Kidney glomerular epithelial cell (primary cell): ENCODE data around the gene LCP1.

Experiments used
- DNase-seq: peaks from one replicate; lab custom pipeline; 2025; lab: John Stamatoyannopoulos, UW

The LCP1 gene

DNA sequence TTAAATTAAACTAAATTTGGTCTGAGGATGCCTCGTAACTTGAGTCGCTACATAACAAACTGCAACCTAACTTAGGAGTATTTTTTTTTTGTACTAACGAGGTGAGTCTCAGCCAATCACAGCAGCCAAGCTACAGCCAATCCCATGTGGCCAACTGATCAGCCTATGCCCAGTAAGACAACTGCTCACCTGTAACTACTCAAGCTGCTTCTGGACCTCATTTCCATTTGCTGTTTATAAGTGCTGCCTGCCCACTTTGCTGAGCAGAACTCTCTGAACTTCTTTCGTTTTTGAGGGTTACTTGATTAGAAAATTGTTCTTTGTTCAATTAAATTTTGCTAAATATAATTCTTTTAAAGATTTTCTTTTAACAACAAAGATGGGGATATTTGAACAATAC lies 81.0 kb downstream of the LCP1 start:
- no peak for DNase-seq

DNA sequence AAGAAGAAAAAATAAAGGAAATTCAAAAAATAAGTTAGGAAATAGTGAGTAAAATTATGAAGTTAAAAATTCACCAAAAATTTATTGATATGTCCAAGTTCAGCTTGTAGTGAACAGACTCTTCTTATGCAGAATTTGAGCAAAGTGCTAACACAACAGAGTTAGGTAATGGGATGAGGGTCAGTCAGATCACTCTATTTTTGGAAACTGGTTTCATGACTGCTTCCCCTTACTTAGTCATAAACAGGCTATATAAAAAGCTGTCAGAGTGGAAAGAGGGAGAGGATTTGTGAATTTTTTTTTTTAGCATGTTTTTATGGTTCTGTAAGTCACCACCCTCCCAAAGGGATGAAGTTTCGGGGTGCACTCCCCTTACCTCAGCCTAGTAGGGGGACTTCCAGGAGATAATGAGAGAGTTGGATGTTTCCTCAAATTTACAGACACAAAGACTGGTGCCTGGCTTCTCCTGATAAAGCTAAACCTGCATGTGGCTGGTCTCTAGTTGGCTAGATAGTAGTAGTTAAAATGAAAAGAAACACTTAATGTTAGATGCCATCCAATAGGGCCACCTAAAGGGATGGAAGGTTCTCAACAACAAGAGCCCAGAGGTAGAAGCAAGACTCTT lies 81.7 kb downstream of the LCP1 start:
- no peak for DNase-seq

DNA sequence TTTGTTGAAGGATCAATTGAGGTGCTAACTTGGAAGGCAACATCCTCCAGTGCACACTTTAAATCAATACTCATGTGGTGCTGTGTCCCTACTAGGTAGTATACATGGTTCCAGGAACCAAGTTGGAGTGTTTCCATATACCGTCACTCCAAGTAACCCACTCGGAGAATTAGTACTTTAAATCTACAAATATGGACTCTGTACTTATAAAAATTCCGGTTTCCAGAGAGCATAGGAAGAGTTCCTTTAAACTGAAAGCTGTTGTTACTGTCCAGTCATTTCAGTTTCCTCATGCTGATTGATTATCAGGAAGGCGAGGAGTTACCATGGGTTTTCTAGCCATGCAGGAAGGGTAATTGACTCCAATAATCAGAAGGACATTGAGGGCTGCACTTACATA lies 84.3 kb downstream of the LCP1 start:
- DNase-seq, result no peak

DNA sequence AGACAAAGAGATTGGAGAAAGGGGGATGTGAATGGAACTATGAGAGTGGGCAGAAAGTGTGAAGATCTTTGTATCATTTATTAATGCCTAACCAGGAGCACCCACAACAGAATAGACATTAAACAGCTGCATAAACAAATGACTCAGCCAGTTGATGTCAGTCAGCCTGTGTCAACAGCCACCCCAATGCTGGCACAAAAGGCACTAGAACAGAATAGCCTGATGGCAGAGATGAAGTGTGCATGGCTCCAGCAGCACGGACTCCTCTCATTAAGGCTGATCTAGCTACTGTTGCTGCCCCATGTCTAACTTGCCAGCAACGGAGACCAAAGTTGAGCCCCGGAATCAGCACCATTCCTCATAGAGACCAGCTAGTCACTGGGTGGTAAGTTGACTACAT lies 85.0 kb downstream of the LCP1 start:
- no peak for DNase-seq

DNA sequence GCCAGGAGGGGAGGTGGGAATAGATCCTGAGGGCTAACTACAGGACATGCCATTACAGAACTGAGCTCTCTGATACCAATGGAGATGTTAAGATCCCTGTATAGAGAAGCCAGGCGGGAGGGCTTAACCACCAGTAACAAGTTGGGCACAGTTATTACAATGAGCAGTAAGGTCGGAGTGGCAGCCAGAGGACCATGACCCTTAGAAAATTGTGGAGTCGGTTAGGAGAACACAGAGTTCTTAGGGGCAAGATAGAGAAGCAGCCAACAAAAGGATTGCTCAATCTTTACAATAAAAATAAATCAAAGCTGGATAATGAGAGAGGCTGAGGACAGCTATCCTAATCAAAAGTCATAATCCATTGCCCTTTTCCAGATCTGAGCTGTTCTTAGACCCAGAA lies 87.5 kb downstream of the LCP1 start:
- no peak for DNase-seq

DNA sequence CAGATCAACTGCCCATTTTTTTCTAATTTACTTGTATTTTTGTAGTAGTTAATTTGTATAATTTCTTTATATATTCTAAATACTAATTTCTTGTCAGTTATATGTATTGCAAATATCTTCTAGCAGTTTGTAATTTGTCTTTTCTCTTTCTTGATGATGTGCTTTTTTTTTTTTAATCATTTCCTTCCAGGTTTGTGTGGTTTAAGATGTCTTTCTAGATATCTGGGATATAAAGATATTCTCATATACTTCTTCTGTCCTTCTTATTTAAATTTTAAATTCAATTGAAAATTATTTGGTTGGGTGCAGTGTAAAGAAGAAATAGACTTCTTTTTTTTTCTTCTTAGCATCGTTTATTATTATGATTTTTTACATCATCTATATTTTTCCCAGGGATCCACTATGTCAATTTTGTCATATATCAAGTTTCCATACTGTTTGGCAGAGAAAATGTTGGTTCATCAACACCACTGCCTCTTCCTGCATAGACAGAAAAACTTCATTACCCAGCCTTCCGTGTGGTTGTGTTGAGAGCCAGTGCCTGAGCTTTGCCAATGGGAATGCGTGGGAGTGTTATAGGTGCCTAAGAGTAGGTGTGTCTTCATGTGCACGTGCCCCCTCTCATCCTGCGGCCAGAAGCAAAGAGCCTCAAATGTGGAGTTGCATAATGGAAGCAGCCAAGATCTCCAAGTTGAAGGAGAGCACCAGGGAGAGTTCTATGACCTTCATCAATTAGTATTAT lies 93.0 kb downstream of the LCP1 start:
- DNase-seq, result no peak

DNA sequence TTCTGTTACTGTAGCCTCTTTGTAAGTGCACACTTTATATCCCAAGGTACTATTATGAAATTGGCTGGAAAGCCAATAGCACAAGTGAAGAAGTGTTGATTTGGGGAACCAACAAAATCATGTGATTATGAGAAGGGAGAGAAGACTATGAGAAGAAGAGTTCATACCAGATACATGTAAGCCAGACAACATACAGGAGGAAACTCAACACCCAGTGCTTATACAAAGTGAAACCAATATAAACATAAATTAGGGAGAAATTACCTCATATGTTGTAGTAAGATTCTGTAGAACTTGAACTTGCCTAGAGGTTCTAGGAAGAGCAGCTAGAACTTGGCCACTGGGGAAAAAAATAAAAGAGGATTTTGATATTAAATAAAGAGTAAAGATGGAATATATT lies 94.5 kb downstream of the LCP1 start:
- no peak for DNase-seq

DNA sequence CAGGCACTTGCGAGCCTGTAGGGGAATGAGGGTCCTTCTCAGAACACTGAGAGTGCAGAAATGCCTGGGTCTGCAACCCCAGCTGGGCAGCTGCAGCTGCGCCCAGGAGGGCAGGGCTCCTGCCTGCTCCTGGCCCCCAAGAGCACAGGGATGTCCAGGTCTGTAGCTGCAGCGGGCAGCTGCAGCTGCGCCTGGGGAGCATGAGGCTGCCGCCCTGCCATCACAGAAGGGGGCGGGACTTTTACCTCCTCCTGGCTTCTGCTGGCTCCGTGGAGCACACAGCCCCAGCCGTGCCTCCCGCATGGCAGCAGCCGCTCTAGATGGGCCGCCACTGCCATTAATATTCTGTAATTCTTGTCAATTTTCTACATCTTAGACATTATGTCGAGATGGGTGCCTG lies 95.0 kb downstream of the LCP1 start:
- DNase-seq, result no peak

DNA sequence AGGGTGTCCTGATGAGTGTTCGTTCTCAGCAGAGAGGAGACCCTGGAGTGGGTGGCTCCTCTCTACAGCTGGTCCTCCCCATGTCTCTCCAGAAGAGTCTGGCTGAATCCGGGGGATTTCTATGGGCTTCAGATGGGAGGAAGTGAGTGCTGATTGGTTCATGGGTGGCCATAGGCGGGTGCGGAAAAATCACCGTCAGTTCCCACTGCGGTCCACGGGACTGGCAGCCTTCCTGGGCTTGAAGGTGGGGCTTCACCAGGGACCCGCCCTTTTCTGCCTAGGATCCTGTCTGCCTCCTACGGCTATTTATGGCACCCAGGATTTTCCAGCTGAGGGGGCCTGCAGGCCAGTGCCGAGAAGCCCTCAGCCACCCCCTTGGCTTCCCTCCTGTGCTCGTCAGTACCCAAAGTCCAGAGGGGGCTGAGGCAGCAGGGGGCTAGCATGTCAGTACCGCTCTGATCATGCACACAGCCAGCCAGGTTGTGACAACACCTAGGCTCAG lies 95.5 kb downstream of the LCP1 start:
- DNase-seq, result no peak

DNA sequence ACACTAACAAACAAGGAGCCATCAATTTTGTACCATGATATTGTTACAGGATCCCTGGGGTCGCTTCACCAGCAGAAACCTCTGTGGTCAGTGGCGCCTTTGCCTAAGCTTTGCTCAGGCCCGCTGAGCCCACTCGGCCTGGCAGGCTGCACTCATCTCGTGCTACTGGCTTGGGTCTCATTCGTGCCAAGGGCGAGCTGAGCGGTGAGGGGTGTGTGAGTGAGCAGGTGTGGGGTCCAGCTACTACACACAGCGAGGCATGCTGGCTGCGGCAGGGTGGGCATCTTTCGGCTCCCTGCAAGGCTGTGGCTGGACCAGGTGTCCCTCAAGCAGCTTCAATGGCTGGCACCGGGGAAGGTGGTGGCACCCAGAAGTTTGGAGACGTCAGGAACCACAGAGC lies 96.2 kb downstream of the LCP1 start:
- no peak for DNase-seq

DNA sequence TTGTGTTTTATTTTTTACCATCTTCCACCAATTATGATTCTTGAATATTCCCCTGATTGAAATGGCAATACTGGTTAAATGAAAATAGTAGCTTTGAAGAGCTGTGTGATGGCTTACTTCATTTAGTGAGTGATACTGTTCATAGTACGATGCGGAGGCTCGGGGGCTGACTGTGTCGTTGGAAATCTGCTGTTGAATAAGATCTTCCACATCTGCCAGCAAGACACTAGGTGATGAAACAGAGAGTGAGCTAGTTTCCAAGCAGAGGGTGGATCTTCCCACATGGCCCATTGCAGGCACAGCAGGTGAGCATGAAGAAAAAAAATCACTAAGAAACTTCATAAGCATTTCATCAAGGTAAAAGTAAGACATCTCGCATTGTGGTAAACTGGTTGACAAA lies 99.7 kb downstream of the LCP1 start:
- no peak for DNase-seq

DNA sequence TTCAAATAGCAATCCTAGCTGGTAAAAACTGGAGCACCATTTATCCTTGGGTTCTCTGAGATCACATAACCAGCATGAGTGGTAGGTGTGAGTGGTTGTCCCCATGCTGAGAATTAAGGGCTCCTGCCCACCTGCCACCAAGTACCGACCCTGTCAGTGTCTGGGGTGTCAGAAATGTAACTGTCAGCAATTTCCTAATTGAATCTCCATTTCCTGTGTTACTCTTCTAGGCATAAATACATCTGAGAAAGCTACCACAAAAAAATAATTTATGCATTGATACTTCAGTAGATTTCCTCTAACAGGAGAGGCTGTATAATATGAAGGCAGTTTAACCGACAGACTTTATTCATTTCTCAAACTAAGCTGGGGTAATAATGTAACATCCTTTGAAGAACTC lies 102.2 kb downstream of the LCP1 start:
- DNase-seq, result no peak

DNA sequence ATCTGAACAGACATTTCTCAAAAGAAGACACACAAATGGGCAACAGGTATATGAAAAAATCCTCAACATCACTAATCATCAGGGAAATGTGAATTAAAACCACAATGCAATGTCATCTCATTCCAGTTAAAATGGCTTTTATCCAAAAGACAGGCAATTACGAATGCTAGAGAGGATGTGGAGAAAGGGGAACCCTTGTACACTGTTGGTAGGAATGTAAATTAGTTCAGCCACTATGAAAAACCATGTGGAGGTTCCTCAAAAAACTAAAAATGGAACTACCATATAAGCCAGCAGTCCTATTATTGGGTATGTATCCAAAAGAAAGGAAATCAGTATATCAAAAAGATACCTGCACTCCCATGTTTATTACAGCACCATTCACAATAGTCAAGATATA lies 104.7 kb downstream of the LCP1 start:
- DNase-seq, result no peak

DNA sequence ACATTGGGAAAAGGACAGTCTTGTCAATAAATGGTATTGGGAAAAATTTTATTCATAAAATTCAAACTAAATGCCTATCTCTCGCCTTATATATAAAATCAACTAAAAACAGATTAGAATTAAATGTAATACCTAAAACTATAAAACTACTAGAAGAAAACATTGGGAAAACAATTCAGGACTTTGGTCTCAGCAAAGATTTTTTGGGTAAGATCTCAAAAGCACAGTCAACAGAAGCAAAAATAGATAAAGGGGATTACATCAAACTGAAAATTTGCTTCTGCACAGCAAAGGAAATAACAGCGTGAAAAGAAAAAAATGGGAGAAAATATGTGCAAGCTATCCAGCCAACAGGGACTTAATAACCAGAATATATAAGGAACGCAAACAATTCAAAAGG lies 105.2 kb downstream of the LCP1 start:
- DNase-seq, result no peak
